A673 (cell line): Measurements from ENCODE around the gene GOLGA5. TPM values are rescaled to one million over a fixed set of nuclear protein-coding genes. Genes with fewer than 3 reads are reported as not detected.

Source experiments
- Bru-seq: library from RNA; stranded (reverse); fragments of 400-500 nt; gene quantifications from one replicate; lab custom pipeline; 2021; lab: Mats Ljungman, UMichigan
- BruChase-seq, 2 experiments: library from RNA; stranded (reverse); fragments of 400-500 nt; gene quantifications; one replicate each; lab custom pipeline; 2021; lab: Mats Ljungman, UMichigan
- BruUV-seq: library from RNA; stranded (reverse); fragments of 400-500 nt; replicated peaks from 2 replicates; lab custom pipeline; 2021; lab: Mats Ljungman, UMichigan
- CTCF ChIA-PET: fragments of 300-600 bp; sonication (Branson Sonifier 250); formaldehyde crosslinking; loops from one replicate; lab custom pipeline; 2022; ENCODE audit warnings: antibody characterized with exemption; lab: Charles Lee
- POLR2A ChIA-PET: fragments of 300-600 bp; sonication (Branson Sonifier 250); formaldehyde crosslinking; loops from one replicate; lab custom pipeline; 2022; ENCODE audit warnings: antibody characterized with exemption; ENCODE audit not compliant: low non-redundant PET; lab: Charles Lee
- DNase-seq: peaks from one replicate; pipeline ENCODE4 v3.0.0-alpha.2; 2015; ENCODE audit warnings: low spot score
- H3K27ac ChIP-seq: fragments of 200-600 bp; sonication (generic); 2 replicates; pipeline ENCODE4 v1.5.1; 2016; ENCODE audit warnings: mixed run types, low read depth, mild to moderate bottlenecking, mixed read lengths, antibody characterized with exemption, low read length; ENCODE audit not compliant: poor library complexity, severe bottlenecking
- H3K27me3 ChIP-seq: fragments of 200-600 bp; sonication (generic); replicated peaks from 2 replicates; pipeline ENCODE4 v1.6.1; 2017; ENCODE audit warnings: mixed run types, low read depth, mild to moderate bottlenecking, mixed read lengths, antibody characterized with exemption, low read length; ENCODE audit not compliant: insufficient read depth, poor library complexity
- H3K36me3 ChIP-seq: fragments of 200-600 bp; sonication (generic); 2 replicates; pipeline ENCODE4 v1.6.1; 2016; ENCODE audit warnings: mixed run types, mild to moderate bottlenecking, mixed read lengths, antibody characterized with exemption, low read length; ENCODE audit not compliant: insufficient read depth, poor library complexity, severe bottlenecking
- H3K4me1 ChIP-seq: fragments of 200-600 bp; sonication (generic); 2 replicates; pipeline ENCODE4 v1.6.1; 2017; ENCODE audit warnings: mixed run types, mild to moderate bottlenecking, mixed read lengths, antibody characterized with exemption, low read length; ENCODE audit not compliant: insufficient read depth, poor library complexity, severe bottlenecking
- H3K4me3 ChIP-seq: fragments of 200-600 bp; sonication (generic); 2 replicates; pipeline ENCODE4 v1.5.1; 2016; ENCODE audit warnings: low read depth, mixed run types, mild to moderate bottlenecking, mixed read lengths, low read length; ENCODE audit not compliant: poor library complexity, severe bottlenecking
- H3K9me3 ChIP-seq: fragments of 200-600 bp; sonication (generic); 2 replicates; pipeline ENCODE4 v1.6.1; 2016; ENCODE audit warnings: mixed run types, low read depth, mild to moderate bottlenecking, mixed read lengths, antibody characterized with exemption, low read length; ENCODE audit not compliant: poor library complexity, severe bottlenecking
- EZH2 ChIP-seq: fragments of 200-600 bp; sonication (generic); IDR thresholded peaks from 2 replicates; pipeline ENCODE4 v1.6.1; 2017; ENCODE audit warnings: borderline replicate concordance, low read depth, mild to moderate bottlenecking, mixed read lengths, antibody characterized with exemption, low read length; ENCODE audit not compliant: poor library complexity, severe bottlenecking
- intact Hi-C: fragments of 100-400 bp; cut with micrococcal nuclease; formaldehyde crosslinking; loops from one replicate; pipeline ENCODE4 v1.10.0; 2022; ENCODE audit not compliant: unreplicated experiment
- long read RNA-seq: library from polyadenylated mRNA; stranded (forward); transcript quantifications from one replicate; pipeline ENCODE4 v2.0.0, GENCODE V29; 2022
- total RNA-seq: library from RNA; stranded (reverse); gene quantifications from 2 replicates; pipeline ENCODE4 v1.2.3, GENCODE V29; 2021
- TF ChIP-seq, protein P1 (sequence below): fragments of 300-800, 200-600 bp; sonication (generic); conservative IDR thresholded peaks from 2 replicates; pipeline ENCODE4 v1.5.1; 2017; ENCODE audit warnings: low read depth, mild to moderate bottlenecking, antibody characterized with exemption, low read length, moderate library complexity, mixed read lengths

Gene GOLGA5, protein sequence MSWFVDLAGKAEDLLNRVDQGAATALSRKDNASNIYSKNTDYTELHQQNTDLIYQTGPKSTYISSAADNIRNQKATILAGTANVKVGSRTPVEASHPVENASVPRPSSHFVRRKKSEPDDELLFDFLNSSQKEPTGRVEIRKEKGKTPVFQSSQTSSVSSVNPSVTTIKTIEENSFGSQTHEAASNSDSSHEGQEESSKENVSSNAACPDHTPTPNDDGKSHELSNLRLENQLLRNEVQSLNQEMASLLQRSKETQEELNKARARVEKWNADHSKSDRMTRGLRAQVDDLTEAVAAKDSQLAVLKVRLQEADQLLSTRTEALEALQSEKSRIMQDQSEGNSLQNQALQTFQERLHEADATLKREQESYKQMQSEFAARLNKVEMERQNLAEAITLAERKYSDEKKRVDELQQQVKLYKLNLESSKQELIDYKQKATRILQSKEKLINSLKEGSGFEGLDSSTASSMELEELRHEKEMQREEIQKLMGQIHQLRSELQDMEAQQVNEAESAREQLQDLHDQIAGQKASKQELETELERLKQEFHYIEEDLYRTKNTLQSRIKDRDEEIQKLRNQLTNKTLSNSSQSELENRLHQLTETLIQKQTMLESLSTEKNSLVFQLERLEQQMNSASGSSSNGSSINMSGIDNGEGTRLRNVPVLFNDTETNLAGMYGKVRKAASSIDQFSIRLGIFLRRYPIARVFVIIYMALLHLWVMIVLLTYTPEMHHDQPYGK
- total RNA-seq, result 21.3 and 24.4 TPM in 2 replicates
- percentile 72 among the genes with signal in this experiment for Bru-seq, nascent RNA
- percentile 65 among the genes with signal in this experiment for BruChase-seq, experiment 1, labeled RNA remaining after a 2-hour chase
- percentile 60 among the genes with signal in this experiment for BruChase-seq, experiment 2, labeled RNA remaining after a 6-hour chase
- long read RNA-seq, transcript GOLGA5-201 (13 exons, 2,969 nt), result major isoform, 38 of 44 reads
- long read RNA-seq, partial matches to known transcripts, result 3 of 44 reads
- long read RNA-seq, other reads (novel, unspliced or antisense), result 3 of 44 reads

DNA sequence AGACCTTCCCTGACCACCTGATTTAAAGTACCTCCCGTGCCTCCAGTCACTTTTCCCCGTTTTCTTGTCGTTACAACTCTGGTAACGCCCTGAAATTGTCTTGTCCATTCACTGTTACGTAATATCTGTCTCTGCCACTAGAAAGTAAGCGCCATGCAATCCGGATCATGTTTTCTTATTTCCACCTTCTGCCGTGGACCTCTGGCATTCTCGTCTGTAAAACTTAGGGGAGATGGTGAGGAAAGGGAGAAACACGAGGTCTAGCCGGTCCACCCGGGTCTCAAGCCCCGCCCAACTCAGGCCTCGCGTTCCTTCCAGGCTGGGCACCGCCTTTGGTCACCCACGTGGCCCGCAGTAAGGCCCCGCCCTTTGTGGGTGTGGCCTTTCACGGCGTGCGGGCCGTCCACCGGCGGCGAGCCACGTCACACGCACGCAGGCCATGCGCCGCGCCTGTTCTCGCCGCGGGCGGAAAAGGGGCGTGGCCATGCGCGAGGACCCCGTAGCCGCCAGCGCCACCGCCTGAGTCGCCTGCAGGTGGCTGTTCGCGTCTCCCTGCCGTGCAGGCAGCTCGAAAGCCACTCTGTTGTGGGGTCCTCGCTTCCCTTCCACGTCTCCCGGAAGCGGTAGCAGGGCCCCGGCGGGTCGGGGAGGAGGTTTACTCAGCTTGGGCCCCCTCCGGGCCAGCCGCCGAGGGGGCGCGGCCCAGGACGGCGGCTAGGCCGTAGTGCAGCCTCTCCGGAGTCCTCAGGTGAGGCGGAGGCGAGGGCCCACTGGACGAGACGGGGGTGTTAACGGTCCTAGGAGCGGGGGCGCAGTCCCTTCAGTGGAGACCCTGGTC is at the start of gene GOLGA5:
GOLGA5 (plus strand) TSS at position 597 of the 838 bp plus-strand sequence. CDS start 3,133 bp downstream, outside the sequence.
- peaks cover 5% of the 10 kb centered on the region for H3K4me1 ChIP-seq
- no peaks in the 10 kb centered on the region for H3K27me3 ChIP-seq
- POLR2A ChIA-PET, result no interaction called here
- CTCF ChIA-PET, result no interaction called here
- H3K4me3 ChIP-seq, result peak within 1 kb of the TSS; percentile 64
- BruUV-seq, result no TSS peak
- peak within 1 kb of the TSS; percentile 80 for H3K27ac ChIP-seq
- intact Hi-C loops, result loop anchor here (5.0 kb wide), 1 partner anchor 47 kb away; the partner anchor contains the start of gene LGMN
- DNase-seq, result peak; percentile 96
- TF ChIP-seq EZH2, result no peak
- TF ChIP-seq, protein P1, sequence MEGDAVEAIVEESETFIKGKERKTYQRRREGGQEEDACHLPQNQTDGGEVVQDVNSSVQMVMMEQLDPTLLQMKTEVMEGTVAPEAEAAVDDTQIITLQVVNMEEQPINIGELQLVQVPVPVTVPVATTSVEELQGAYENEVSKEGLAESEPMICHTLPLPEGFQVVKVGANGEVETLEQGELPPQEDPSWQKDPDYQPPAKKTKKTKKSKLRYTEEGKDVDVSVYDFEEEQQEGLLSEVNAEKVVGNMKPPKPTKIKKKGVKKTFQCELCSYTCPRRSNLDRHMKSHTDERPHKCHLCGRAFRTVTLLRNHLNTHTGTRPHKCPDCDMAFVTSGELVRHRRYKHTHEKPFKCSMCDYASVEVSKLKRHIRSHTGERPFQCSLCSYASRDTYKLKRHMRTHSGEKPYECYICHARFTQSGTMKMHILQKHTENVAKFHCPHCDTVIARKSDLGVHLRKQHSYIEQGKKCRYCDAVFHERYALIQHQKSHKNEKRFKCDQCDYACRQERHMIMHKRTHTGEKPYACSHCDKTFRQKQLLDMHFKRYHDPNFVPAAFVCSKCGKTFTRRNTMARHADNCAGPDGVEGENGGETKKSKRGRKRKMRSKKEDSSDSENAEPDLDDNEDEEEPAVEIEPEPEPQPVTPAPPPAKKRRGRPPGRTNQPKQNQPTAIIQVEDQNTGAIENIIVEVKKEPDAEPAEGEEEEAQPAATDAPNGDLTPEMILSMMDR, result no peak
- peaks cover 13% of the 10 kb centered on the region for H3K36me3 ChIP-seq
- H3K9me3 ChIP-seq, result peaks cover 14% of the 10 kb centered on the region

DNA sequence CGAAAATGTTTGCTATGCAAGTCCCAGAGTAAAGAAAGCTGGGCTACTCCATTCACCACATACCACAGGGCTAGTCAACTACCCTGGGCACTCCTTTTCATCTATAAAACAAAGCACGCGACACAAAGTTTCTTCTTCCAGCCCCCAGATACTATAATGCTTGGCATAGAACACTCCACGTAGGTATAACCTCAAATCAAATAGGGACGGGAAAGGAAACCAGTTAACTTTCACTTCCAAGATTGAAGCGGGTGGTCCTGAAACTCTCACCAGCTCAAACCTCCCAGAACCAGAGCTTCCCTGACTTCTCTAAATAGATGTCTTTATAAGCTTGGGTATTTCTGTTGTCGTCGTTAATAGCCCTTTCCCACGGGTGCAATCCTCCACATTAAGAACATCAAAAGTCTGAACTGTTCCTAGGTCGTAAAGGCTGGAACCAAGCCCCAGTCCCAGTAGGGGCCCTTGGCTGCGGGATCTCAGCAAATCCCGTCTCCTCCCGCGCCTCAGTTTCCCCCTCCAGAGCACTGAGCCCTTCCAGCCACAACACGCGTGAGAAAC is 46.3 kb upstream of the GOLGA5 start:
- DNase-seq, result no peak
- TSS peak; percentile 58 for BruUV-seq
- peak overlapping the region; percentile 83 for H3K4me3 ChIP-seq
- H3K4me1 ChIP-seq, result peaks cover 6% of the 10 kb centered on the region
- no peaks in the 10 kb centered on the region for H3K36me3 ChIP-seq
- H3K9me3 ChIP-seq, result no peaks in the 10 kb centered on the region
- TF ChIP-seq, protein P1, result no peak
- TF ChIP-seq EZH2, result no peak
- no peaks in the 10 kb centered on the region for H3K27me3 ChIP-seq
- intact Hi-C loops, result loop anchor here (1.0 to 5.0 kb wide), 2 partner anchors 33 to 45 kb away; partner anchors contain the start of gene GOLGA5
- POLR2A ChIA-PET, result interaction anchor here (0.6 kb wide), 2 partner anchors 204 to 777 kb away, joined by 4 to 10 read pairs; no protein-coding TSS in a partner anchor
- H3K27ac ChIP-seq, result peak overlapping the region; percentile 77
- CTCF ChIA-PET, result interaction anchor here (1.6 kb wide), 1 partner anchor 36 kb away, joined by 3 read pairs; no protein-coding TSS in a partner anchor
